Measurements from ENCODE around the gene RIPK4.

Gene RIPK4

GRCh38 chr21:41747943-41748738 lies 18.7 kb downstream of the RIPK4 start:
- Mint-ChIP-seq H3K4me3 (no peak overlapping the region), H3K9me3 (no peaks in the 10 kb centered on the region), H3K27me3 (ENCODE audit: low read depth) (no peaks in the 10 kb centered on the region), H3K4me1 (ENCODE audit: low read depth) (no peaks in the 10 kb centered on the region), H3K36me3 (ENCODE audit: low read depth) (no peaks in the 10 kb centered on the region), H3K27ac (no peak overlapping the region)
- no peak for DNase-seq (ENCODE audit: low spot score)

GRCh38 chr21:41746744-41747006 lies 20.2 kb downstream of the RIPK4 start:
- Mint-ChIP-seq H3K9me3 (no peaks in the 10 kb centered on the region), H3K36me3 (ENCODE audit: low read depth) (no peaks in the 10 kb centered on the region), H3K27me3 (ENCODE audit: low read depth) (no peaks in the 10 kb centered on the region)

GRCh38 chr21:41745971-41746743 lies 20.7 kb downstream of the RIPK4 start:
- Mint-ChIP-seq H3K27ac (no peak overlapping the region), H3K4me3 (no peak overlapping the region), H3K4me1 (ENCODE audit: low read depth) (no peaks in the 10 kb centered on the region), H3K27me3 (ENCODE audit: low read depth) (no peaks in the 10 kb centered on the region), H3K36me3 (ENCODE audit: low read depth) (no peaks in the 10 kb centered on the region), H3K9me3 (no peaks in the 10 kb centered on the region)
- no peak for DNase-seq (ENCODE audit: low spot score)

More at GRCh38 chr21:41746744-41747006, 20.2 kb downstream of the RIPK4 start:
- no peak for DNase-seq (ENCODE audit: low spot score)
- H3K27ac Mint-ChIP-seq = no peak overlapping the region
- no peaks in the 10 kb centered on the region for H3K4me1 Mint-ChIP-seq (ENCODE audit: low read depth)
- H3K4me3 Mint-ChIP-seq = no peak overlapping the region

GRCh38 chr21:41745026-41745820 lies 21.6 kb downstream of the RIPK4 start:
- no peak for DNase-seq (ENCODE audit: low spot score)
- H3K4me1 Mint-ChIP-seq (ENCODE audit: low read depth) = no peaks in the 10 kb centered on the region
- no peaks in the 10 kb centered on the region for H3K27me3 Mint-ChIP-seq (ENCODE audit: low read depth)
- H3K27ac Mint-ChIP-seq = no peak overlapping the region
- no peaks in the 10 kb centered on the region for H3K9me3 Mint-ChIP-seq
- H3K36me3 Mint-ChIP-seq (ENCODE audit: low read depth) = no peaks in the 10 kb centered on the region
- no peak overlapping the region for H3K4me3 Mint-ChIP-seq

GRCh38 chr21:41744028-41744930 lies 22.6 kb downstream of the RIPK4 start:
- Mint-ChIP-seq H3K27ac (no peak overlapping the region), H3K36me3 (ENCODE audit: low read depth) (no peaks in the 10 kb centered on the region), H3K4me1 (ENCODE audit: low read depth) (no peaks in the 10 kb centered on the region), H3K4me3 (no peak overlapping the region), H3K27me3 (ENCODE audit: low read depth) (no peaks in the 10 kb centered on the region), H3K9me3 (no peaks in the 10 kb centered on the region)
- DNase-seq (ENCODE audit: low spot score) = no peak

GRCh38 chr21:41743321-41744027 lies 23.4 kb downstream of the RIPK4 start:
- H3K27ac Mint-ChIP-seq = no peak overlapping the region
- no peak for DNase-seq (ENCODE audit: low spot score)
- no peaks in the 10 kb centered on the region for H3K27me3 Mint-ChIP-seq (ENCODE audit: low read depth)
- H3K4me3 Mint-ChIP-seq = no peak overlapping the region
- H3K4me1 Mint-ChIP-seq (ENCODE audit: low read depth) = no peaks in the 10 kb centered on the region
- H3K36me3 Mint-ChIP-seq (ENCODE audit: low read depth) = no peaks in the 10 kb centered on the region
- no peaks in the 10 kb centered on the region for H3K9me3 Mint-ChIP-seq

- Mint-ChIP-seq H3K27ac (no peak overlapping the region), H3K9me3 (no peaks in the 10 kb centered on the region), H3K4me1 (ENCODE audit: low read depth) (no peaks in the 10 kb centered on the region), H3K27me3 (ENCODE audit: low read depth) (no peaks in the 10 kb centered on the region), H3K4me3 (no peak overlapping the region), H3K36me3 (ENCODE audit: low read depth) (no peaks in the 10 kb centered on the region)
- no peak for DNase-seq (ENCODE audit: low spot score)
These were observed 24.6 kb downstream of the RIPK4 start for GRCh38 chr21:41742073-41742875.

- H3K9me3 Mint-ChIP-seq = no peaks in the 10 kb centered on the region
- no peaks in the 10 kb centered on the region for H3K27me3 Mint-ChIP-seq (ENCODE audit: low read depth)
- H3K4me3 Mint-ChIP-seq = no peak overlapping the region
- H3K4me1 Mint-ChIP-seq (ENCODE audit: low read depth) = no peaks in the 10 kb centered on the region
- no peaks in the 10 kb centered on the region for H3K36me3 Mint-ChIP-seq (ENCODE audit: low read depth)
- no peak for DNase-seq (ENCODE audit: low spot score)
- no peak overlapping the region for H3K27ac Mint-ChIP-seq
These were observed 25.4 kb downstream of the RIPK4 start for GRCh38 chr21:41741253-41742072.

GRCh38 chr21:41740604-41741252 lies 26.1 kb downstream of the RIPK4 start:
- no peak for DNase-seq (ENCODE audit: low spot score)
- Mint-ChIP-seq H3K36me3 (ENCODE audit: low read depth) (no peaks in the 10 kb centered on the region), H3K27me3 (ENCODE audit: low read depth) (no peaks in the 10 kb centered on the region), H3K9me3 (no peaks in the 10 kb centered on the region), H3K27ac (no peak overlapping the region), H3K4me3 (no peak overlapping the region), H3K4me1 (ENCODE audit: low read depth) (no peaks in the 10 kb centered on the region)

GRCh38 chr21:41739936-41740335 lies 26.9 kb downstream of the RIPK4 start:
- Mint-ChIP-seq H3K27ac (no peak overlapping the region), H3K9me3 (no peaks in the 10 kb centered on the region), H3K4me3 (no peak overlapping the region), H3K27me3 (ENCODE audit: low read depth) (no peaks in the 10 kb centered on the region), H3K36me3 (ENCODE audit: low read depth) (no peaks in the 10 kb centered on the region), H3K4me1 (ENCODE audit: low read depth) (no peaks in the 10 kb centered on the region)
- no peak for DNase-seq (ENCODE audit: low spot score)

- no peaks in the 10 kb centered on the region for H3K27me3 Mint-ChIP-seq (ENCODE audit: low read depth)
- no peaks in the 10 kb centered on the region for H3K9me3 Mint-ChIP-seq
- DNase-seq (ENCODE audit: low spot score) = no peak
- no peak overlapping the region for H3K4me3 Mint-ChIP-seq
- H3K27ac Mint-ChIP-seq = no peak overlapping the region
- H3K36me3 Mint-ChIP-seq (ENCODE audit: low read depth) = no peaks in the 10 kb centered on the region
- no peaks in the 10 kb centered on the region for H3K4me1 Mint-ChIP-seq (ENCODE audit: low read depth)
These were observed 27.8 kb downstream of the RIPK4 start for GRCh38 chr21:41739011-41739410.

All from T-helper 2 cell treated with Interferon-gamma antibody and Interleukin-4, amounts not matched to agents 5 μg/mL and 100 μg/mL, for 36 hours (primary cell).